Suprapubic skin (tissue), 4 donors: Measurements from ENCODE around the gene XNDC1N. TPM values are rescaled to one million over a fixed set of nuclear protein-coding genes. Genes with fewer than 3 reads are reported as not detected.

Experiments used
- DNase-seq, 2 donors: peaks; one replicate each; pipeline ENCODE4 v3.0.0-alpha.2; 2019; ENCODE audit warnings: low spot score in 2 of 2
- H3K27ac ChIP-seq: fragments of 200-600 bp; sonication (generic); one replicate; pipeline ENCODE4 v1.5.1; 2019
- H3K27me3 ChIP-seq: fragments of 200-600 bp; sonication (generic); one replicate; pipeline ENCODE4 v1.5.1; 2019
- H3K36me3 ChIP-seq: fragments of 200-600 bp; sonication (generic); one replicate; pipeline ENCODE4 v1.5.1; 2019
- H3K4me1 ChIP-seq: fragments of 200-600 bp; sonication (generic); one replicate; pipeline ENCODE4 v1.5.1; 2019
- H3K4me3 ChIP-seq: fragments of 200-600 bp; sonication (generic); one replicate; pipeline ENCODE4 v1.5.1; 2019; ENCODE audit warnings: mild to moderate bottlenecking
- H3K9me3 ChIP-seq: fragments of 200-600 bp; sonication (generic); one replicate; pipeline ENCODE4 v1.5.1; 2019
- CTCF ChIP-seq, 2 donors: fragments of 200-600 bp in 1 of 2; fragments of 450-650 bp in 1 of 2; sonication (generic) in 1 of 2; IDR thresholded peaks; one replicate each; pipeline ENCODE4 v1.5.1; 2016 to 2019; ENCODE audit warnings: antibody characterized with exemption in 2 of 2, mild to moderate bottlenecking in 1 of 2, moderate library complexity in 1 of 2
- EP300 ChIP-seq: sonication (generic); formaldehyde crosslinking; IDR thresholded peaks from one replicate; pipeline ENCODE4 v1.6.1; 2017; ENCODE audit warnings: antibody characterized with exemption
- POLR2A ChIP-seq, 2 donors: fragments of 450-650 bp; IDR thresholded peaks; one replicate each; pipeline ENCODE4 v1.6.1; 2017; ENCODE audit warnings: antibody characterized with exemption in 2 of 2, mild to moderate bottlenecking in 2 of 2, moderate library complexity in 2 of 2
- POLR2AphosphoS5 ChIP-seq, 3 donors: sonication (generic); formaldehyde crosslinking; IDR thresholded peaks; one replicate each; pipeline ENCODE4 v1.6.1; 2017; ENCODE audit warnings: antibody characterized with exemption in 3 of 3
- WGBS: methylation state at CpG from one replicate; pipeline ENCODE4 v1.1.5; 2018; 5-methylcytosine and 5-hydroxymethylcytosine counted together
- total RNA-seq, 4 donors: library from RNA; depleted of rRNA; stranded (reverse); fragments of >200 nt; gene quantifications; one replicate each; pipeline ENCODE4 v1.1.0, GENCODE V29; 2016

XNDC1N gene
- total RNA-seq, 4 donors from 2014 or later, result 3.6 to 25.3 (median 5.2) TPM

GRCh38 chr11:71937826-71938225 is 9.4 kb upstream of the XNDC1N start:
- Histone ChIP-seq H3K4me1 (peaks cover 13% of the 10 kb centered on the region), H3K27me3 (no peaks in the 10 kb centered on the region), H3K9me3 (no peaks in the 10 kb centered on the region), H3K36me3 (no peaks in the 10 kb centered on the region), H3K27ac (no peak overlapping the region), H3K4me3 (no peak overlapping the region)
- no peak for DNase-seq
- TF ChIP-seq POLR2AphosphoS5 (IDR thresholded peaks at IDR 0.05) (no peak), CTCF (IDR thresholded peaks at IDR 0.05) (no peak), POLR2A (IDR thresholded peaks at IDR 0.05) (no peak), EP300 (no peak)
- WGBS, result 86% methylated on average over 1 of the region's 1 CpG

GRCh38 chr11:71936825-71937224 is 8.4 kb upstream of the XNDC1N start:
- no peaks in the 10 kb centered on the region for H3K36me3 ChIP-seq
- no peak overlapping the region for H3K27ac ChIP-seq
- H3K4me3 ChIP-seq, result no peak overlapping the region
- WGBS, result 38% methylated on average over 5 of the region's 5 CpGs
- no peaks in the 10 kb centered on the region for H3K27me3 ChIP-seq
- no peak for DNase-seq
- H3K4me1 ChIP-seq, result peaks cover 15% of the 10 kb centered on the region
- TF ChIP-seq POLR2AphosphoS5 (IDR thresholded peaks at IDR 0.05), result no peak
- TF ChIP-seq EP300, result no peak
- no peak for TF ChIP-seq CTCF (IDR thresholded peaks at IDR 0.05)
- no peak for TF ChIP-seq POLR2A (IDR thresholded peaks at IDR 0.05)
- no peaks in the 10 kb centered on the region for H3K9me3 ChIP-seq

- 87% methylated on average over 4 of the region's 4 CpGs for WGBS
- Histone ChIP-seq H3K27ac (no peak overlapping the region), H3K27me3 (no peaks in the 10 kb centered on the region), H3K36me3 (no peaks in the 10 kb centered on the region), H3K4me3 (no peak overlapping the region), H3K4me1 (peaks cover 21% of the 10 kb centered on the region), H3K9me3 (no peaks in the 10 kb centered on the region)
- no peak for TF ChIP-seq CTCF (IDR thresholded peaks at IDR 0.05)
- no peak for TF ChIP-seq POLR2AphosphoS5 (IDR thresholded peaks at IDR 0.05)
- TF ChIP-seq POLR2A (IDR thresholded peaks at IDR 0.05), result no peak
- no peak for TF ChIP-seq EP300
- no peak for DNase-seq
Measured at GRCh38 chr11:71935338-71935925, 7.0 kb upstream of the XNDC1N start.

GRCh38 chr11:71934213-71934612 is 5.8 kb upstream of the XNDC1N start:
- Histone ChIP-seq H3K4me1 (peaks cover 31% of the 10 kb centered on the region), H3K4me3 (no peak overlapping the region), H3K27ac (no peak overlapping the region), H3K27me3 (no peaks in the 10 kb centered on the region), H3K9me3 (no peaks in the 10 kb centered on the region), H3K36me3 (no peaks in the 10 kb centered on the region)
- DNase-seq, result no peak
- 48% methylated on average over 2 of the region's 2 CpGs for WGBS
- TF ChIP-seq EP300, result no peak

- H3K27me3 ChIP-seq, result no peaks in the 10 kb centered on the region
- H3K4me1 ChIP-seq, result peaks cover 31% of the 10 kb centered on the region
- H3K27ac ChIP-seq, result no peak overlapping the region
- no peaks in the 10 kb centered on the region for H3K9me3 ChIP-seq
- TF ChIP-seq CTCF (IDR thresholded peaks at IDR 0.05), result no peak
- TF ChIP-seq POLR2AphosphoS5 (IDR thresholded peaks at IDR 0.05), result no peak
- TF ChIP-seq EP300, result no peak
- TF ChIP-seq POLR2A (IDR thresholded peaks at IDR 0.05), result no peak
- no peaks in the 10 kb centered on the region for H3K36me3 ChIP-seq
- no peak for DNase-seq
- no peak overlapping the region for H3K4me3 ChIP-seq
- WGBS, result 82% methylated on average over 4 of the region's 4 CpGs
Measured at GRCh38 chr11:71933141-71933933, 4.9 kb upstream of the XNDC1N start.
